ENCODE measurements around the gene TFF1.

The TFF1 gene

DNA sequence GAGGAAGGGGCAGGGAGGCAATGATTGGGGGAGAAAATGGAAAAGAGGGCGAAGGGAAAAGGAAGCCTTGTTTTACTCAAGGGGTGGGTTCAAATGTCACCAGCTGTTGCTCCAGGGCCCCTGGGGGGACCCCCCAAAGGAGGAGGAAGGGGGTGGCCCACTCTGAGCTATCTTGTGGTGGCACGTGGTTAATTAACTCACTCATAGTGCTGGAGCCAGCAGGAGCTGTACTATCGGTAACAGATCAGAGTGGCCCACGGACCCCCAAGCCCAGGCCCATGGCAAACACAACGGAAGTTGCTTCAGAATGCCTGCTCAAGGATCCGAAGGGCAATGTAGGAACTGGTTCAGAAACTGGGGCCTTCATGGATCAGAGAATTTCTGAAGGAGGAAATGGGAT, 22.8 kb downstream of the TFF1 start:
- Histone ChIP-seq H4K20me1 (ENCODE audit: insufficient read depth, low read length) (no peaks in the 10 kb centered on the region), H3K79me2 (ENCODE audit: low read length) (no peaks in the 10 kb centered on the region), H2AFZ (ENCODE audit: low read depth, low read length) (no peak overlapping the region), H3K9ac (ENCODE audit: low read length) (no peak overlapping the region), H3K9me3 (ENCODE audit: insufficient read depth, low read length) (no peaks in the 10 kb centered on the region), H3K27ac (ENCODE audit: low read length) (no peak overlapping the region), H3K4me3 (ENCODE audit: low read length) (no peak overlapping the region), H3K36me3 (replicated peaks; ENCODE audit: low read depth, low read length) (no peaks in the 10 kb centered on the region), H3K4me2 (ENCODE audit: low read length) (no peak overlapping the region), H3K4me1 (ENCODE audit: low read length) (peaks cover 11% of the 10 kb centered on the region), H3K27me3 (ENCODE audit: low read depth, low read length) (no peaks in the 10 kb centered on the region)
- TF ChIP-seq, protein P1, sequence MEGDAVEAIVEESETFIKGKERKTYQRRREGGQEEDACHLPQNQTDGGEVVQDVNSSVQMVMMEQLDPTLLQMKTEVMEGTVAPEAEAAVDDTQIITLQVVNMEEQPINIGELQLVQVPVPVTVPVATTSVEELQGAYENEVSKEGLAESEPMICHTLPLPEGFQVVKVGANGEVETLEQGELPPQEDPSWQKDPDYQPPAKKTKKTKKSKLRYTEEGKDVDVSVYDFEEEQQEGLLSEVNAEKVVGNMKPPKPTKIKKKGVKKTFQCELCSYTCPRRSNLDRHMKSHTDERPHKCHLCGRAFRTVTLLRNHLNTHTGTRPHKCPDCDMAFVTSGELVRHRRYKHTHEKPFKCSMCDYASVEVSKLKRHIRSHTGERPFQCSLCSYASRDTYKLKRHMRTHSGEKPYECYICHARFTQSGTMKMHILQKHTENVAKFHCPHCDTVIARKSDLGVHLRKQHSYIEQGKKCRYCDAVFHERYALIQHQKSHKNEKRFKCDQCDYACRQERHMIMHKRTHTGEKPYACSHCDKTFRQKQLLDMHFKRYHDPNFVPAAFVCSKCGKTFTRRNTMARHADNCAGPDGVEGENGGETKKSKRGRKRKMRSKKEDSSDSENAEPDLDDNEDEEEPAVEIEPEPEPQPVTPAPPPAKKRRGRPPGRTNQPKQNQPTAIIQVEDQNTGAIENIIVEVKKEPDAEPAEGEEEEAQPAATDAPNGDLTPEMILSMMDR (IDR thresholded peaks at IDR 0.05; ENCODE audit: low read depth, low read length): no peak
- TF ChIP-seq EZH2phosphoT487 (IDR thresholded peaks at IDR 0.05; ENCODE audit: low read depth): no peak

DNA sequence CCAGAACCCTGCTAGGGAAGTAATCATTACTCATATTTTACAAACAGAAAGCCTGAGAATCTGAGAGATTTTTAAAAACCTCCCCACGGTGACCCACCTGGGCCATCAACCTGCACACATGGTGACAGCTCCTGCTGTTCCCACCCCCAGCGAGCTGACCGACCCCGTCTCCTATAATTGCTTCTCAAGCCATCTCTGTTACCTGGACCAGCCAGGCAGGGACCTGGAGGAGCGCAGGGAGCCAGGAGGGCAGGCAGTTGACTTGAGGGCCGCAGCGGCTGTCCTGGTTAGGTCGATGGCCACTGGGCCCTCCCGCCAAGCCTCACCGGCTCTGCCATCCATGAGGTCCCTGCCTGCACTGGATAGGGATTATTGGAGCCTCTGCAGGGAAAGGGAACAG, 23.2 kb downstream of the TFF1 start:
- Histone ChIP-seq H4K20me1 (ENCODE audit: insufficient read depth, low read length) (no peaks in the 10 kb centered on the region), H3K27ac (ENCODE audit: low read length) (no peak overlapping the region)

DNA sequence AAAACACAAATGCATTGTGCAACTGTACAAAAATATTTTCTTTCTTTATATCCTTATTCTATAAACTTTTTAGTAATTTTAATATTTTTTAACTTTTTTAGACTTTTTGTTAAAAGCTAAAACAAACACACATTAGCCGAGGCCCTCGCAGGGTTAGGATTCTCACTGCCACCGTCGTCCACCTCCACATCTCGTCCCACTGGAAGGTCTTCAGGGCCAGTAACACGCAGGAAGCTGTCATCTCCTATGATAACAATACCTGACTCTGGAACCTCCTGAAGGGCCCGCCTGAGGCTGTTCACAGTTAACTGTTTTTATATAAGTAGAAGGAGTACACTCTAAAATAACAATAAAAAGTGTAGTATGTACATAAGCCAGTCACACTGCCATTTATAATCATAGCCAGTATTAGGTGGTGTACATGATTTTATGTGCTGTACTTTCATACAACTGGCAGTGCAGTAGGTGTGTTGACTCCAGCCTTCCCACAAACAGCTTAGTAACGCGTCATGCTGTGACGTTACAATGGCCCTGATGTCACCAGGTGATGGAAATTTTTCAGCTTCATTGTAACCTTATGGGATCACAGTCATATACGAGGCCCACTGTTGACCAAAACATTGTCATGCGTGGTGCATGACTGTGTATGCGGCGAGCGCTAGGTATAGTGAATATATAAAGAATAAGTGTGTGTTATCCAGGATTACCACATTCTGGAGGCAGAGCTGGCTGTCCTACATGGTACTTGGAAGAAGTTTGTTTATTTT, 24.4 kb downstream of the TFF1 start:
- no peaks in the 10 kb centered on the region for H3K79me2 ChIP-seq (ENCODE audit: low read length)
- no peaks in the 10 kb centered on the region for H3K36me3 ChIP-seq (replicated peaks; ENCODE audit: low read depth, low read length)
- H2AFZ ChIP-seq (ENCODE audit: low read depth, low read length): no peak overlapping the region
- no peaks in the 10 kb centered on the region for H4K20me1 ChIP-seq (ENCODE audit: insufficient read depth, low read length)
- no peaks in the 10 kb centered on the region for H3K9me3 ChIP-seq (ENCODE audit: insufficient read depth, low read length)
- no peak overlapping the region for H3K9ac ChIP-seq (ENCODE audit: low read length)
- TF ChIP-seq, protein P1 (IDR thresholded peaks at IDR 0.05; ENCODE audit: low read depth, low read length): no peak
- no peak for TF ChIP-seq EZH2phosphoT487 (IDR thresholded peaks at IDR 0.05; ENCODE audit: low read depth)
- no peak overlapping the region for H3K4me3 ChIP-seq (ENCODE audit: low read length)
- H3K27me3 ChIP-seq (ENCODE audit: low read depth, low read length): peaks cover 3% of the 10 kb centered on the region; the same call in 1 of the 2 replicates
- H3K27ac ChIP-seq (ENCODE audit: low read length): no peak overlapping the region
- peaks cover 18% of the 10 kb centered on the region for H3K4me1 ChIP-seq (ENCODE audit: low read length)
- H3K4me2 ChIP-seq (ENCODE audit: low read length): no peak overlapping the region

More for the DNA sequence above, 23.2 kb downstream of the TFF1 start:
- no peaks in the 10 kb centered on the region for H3K36me3 ChIP-seq (replicated peaks; ENCODE audit: low read depth, low read length)
- no peaks in the 10 kb centered on the region for H3K27me3 ChIP-seq (ENCODE audit: low read depth, low read length)
- H3K9me3 ChIP-seq (ENCODE audit: insufficient read depth, low read length): no peaks in the 10 kb centered on the region
- no peak for TF ChIP-seq EZH2phosphoT487 (IDR thresholded peaks at IDR 0.05; ENCODE audit: low read depth)
- TF ChIP-seq, protein P1 (IDR thresholded peaks at IDR 0.05; ENCODE audit: low read depth, low read length): no peak
- no peak overlapping the region for H2AFZ ChIP-seq (ENCODE audit: low read depth, low read length)
- H3K4me1 ChIP-seq (ENCODE audit: low read length): peaks cover 16% of the 10 kb centered on the region
- H3K4me2 ChIP-seq (ENCODE audit: low read length): no peak overlapping the region
- no peak overlapping the region for H3K9ac ChIP-seq (ENCODE audit: low read length)
- no peaks in the 10 kb centered on the region for H3K79me2 ChIP-seq (ENCODE audit: low read length)
- H3K4me3 ChIP-seq (ENCODE audit: low read length): no peak overlapping the region

- no peaks in the 10 kb centered on the region for H4K20me1 ChIP-seq (ENCODE audit: insufficient read depth, low read length)
- H3K4me3 ChIP-seq (ENCODE audit: low read length): no peak overlapping the region
- H3K36me3 ChIP-seq (replicated peaks; ENCODE audit: low read depth, low read length): no peaks in the 10 kb centered on the region
- H3K4me2 ChIP-seq (ENCODE audit: low read length): no peak overlapping the region
- peaks cover 23% of the 10 kb centered on the region for H3K4me1 ChIP-seq (ENCODE audit: low read length)
- H3K9me3 ChIP-seq (ENCODE audit: insufficient read depth, low read length): no peaks in the 10 kb centered on the region
- H3K27ac ChIP-seq (ENCODE audit: low read length): no peak overlapping the region
- no peak for TF ChIP-seq EZH2phosphoT487 (IDR thresholded peaks at IDR 0.05; ENCODE audit: low read depth)
- TF ChIP-seq, protein P1 (IDR thresholded peaks at IDR 0.05; ENCODE audit: low read depth, low read length): no peak
- no peak overlapping the region for H2AFZ ChIP-seq (ENCODE audit: low read depth, low read length)
- H3K27me3 ChIP-seq (ENCODE audit: low read depth, low read length): peaks cover 17% of the 10 kb centered on the region
- no peaks in the 10 kb centered on the region for H3K79me2 ChIP-seq (ENCODE audit: low read length)
- no peak overlapping the region for H3K9ac ChIP-seq (ENCODE audit: low read length)
Observed at GRCh38 chr21:42340187-42341050, 25.9 kb downstream of the TFF1 start.

Measured in OCI-LY3 (cell line).